Retinal pigment epithelial cell (primary cell): ENCODE data around the gene DNAJB5.

Experiments used
- DNase-seq: peaks from one replicate; pipeline ENCODE4 v3.0.0-alpha.2; 2010; ENCODE audit warnings: low read depth
- H3K4me3 ChIP-seq: 2 replicates; pipeline ENCODE4 v1.5.1; 2011; ENCODE audit warnings: mild to moderate bottlenecking, low read length, control low read depth, moderate library complexity
- TF ChIP-seq, protein P1 (sequence below): conservative IDR thresholded peaks from 2 replicates; pipeline ENCODE4 v1.5.1; 2011; ENCODE audit warnings: low read depth, low read length, control low read depth, inconsistent platforms

The DNAJB5 gene

DNA sequence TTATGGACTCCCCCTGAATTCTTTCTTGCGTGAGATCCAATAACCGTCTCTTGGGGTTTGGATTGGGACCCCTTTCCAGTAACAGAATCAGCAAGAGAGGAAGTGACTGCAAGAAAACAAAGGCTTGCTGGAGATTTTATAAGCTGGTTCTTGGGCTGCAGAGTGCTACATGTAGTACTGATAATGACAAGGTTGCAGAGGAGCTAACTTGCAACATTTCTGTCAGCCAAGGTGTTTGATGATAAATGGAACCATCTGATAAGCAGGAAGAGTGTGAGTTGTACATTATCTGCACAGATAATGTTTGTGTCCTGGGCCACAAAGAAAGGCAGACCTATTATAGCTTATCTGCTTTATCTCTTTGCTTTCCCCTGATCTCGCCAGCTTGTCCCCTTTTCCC is 37.1 kb downstream of the DNAJB5 start:
- H3K4me3 ChIP-seq: no peak overlapping the region
- TF ChIP-seq, protein P1, sequence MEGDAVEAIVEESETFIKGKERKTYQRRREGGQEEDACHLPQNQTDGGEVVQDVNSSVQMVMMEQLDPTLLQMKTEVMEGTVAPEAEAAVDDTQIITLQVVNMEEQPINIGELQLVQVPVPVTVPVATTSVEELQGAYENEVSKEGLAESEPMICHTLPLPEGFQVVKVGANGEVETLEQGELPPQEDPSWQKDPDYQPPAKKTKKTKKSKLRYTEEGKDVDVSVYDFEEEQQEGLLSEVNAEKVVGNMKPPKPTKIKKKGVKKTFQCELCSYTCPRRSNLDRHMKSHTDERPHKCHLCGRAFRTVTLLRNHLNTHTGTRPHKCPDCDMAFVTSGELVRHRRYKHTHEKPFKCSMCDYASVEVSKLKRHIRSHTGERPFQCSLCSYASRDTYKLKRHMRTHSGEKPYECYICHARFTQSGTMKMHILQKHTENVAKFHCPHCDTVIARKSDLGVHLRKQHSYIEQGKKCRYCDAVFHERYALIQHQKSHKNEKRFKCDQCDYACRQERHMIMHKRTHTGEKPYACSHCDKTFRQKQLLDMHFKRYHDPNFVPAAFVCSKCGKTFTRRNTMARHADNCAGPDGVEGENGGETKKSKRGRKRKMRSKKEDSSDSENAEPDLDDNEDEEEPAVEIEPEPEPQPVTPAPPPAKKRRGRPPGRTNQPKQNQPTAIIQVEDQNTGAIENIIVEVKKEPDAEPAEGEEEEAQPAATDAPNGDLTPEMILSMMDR: no peak
- DNase-seq: no peak

DNA sequence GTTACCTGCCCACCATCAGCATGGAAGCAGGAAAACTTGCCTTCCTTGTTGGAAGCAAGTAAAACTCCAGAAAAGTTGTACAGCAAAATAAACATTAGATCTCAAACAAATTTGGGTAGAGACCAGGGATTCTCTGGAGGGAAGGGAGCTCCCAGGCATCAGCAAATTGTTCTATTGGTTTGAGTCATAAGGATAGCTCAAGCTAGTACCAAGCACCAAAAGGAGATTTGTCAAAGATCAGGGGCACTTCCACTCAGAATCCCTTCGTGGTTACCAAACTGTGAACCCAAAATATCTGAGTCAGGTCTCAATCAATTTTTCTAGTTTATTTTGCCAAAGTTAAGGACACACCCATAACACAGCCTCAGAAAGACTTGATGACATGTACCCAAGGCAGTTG is 37.8 kb downstream of the DNAJB5 start:
- no peak overlapping the region for H3K4me3 ChIP-seq
- TF ChIP-seq, protein P1: no peak
- no peak for DNase-seq

DNA sequence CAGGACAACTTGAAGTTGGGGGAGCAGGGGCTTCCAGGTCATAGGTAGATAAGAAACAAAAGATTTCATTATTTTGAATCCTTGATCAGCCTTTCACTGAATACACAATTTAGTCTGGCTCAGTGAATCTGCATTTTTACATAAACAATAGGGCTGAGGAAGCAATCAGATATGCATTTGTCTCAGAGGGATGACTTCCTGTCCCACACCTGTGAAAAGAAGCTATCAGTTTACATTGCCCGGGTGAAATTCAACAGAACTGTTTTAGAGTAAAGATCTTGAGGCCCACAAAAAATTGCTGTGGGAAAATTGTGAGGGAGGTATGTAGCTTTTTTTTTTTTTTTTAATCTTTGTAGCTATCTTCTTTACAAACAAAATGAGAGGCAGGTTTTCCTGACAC is 38.3 kb downstream of the DNAJB5 start:
- H3K4me3 ChIP-seq: no peak overlapping the region
- no peak for DNase-seq
- TF ChIP-seq, protein P1: no peak

DNA sequence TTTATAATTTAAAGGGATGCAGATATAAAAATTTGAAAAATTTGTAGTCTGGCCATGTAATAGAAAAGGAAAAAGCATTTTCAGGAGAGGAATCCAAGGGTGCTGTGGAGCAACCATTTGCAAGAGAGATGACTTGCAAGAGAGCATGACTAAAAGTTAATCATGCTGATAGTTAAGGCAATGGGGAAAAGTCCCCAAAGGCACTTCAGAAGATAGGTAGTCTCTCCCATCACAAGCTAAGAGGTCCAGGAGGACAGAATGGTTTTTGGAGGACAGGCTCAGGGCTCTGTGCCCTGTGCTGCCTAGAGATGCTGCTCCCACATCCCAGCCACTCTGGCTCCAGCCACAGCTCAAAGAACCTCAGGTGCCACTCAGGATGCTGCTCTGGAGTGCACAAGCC is 38.8 kb downstream of the DNAJB5 start:
- TF ChIP-seq, protein P1: no peak
- no peak for DNase-seq

DNA sequence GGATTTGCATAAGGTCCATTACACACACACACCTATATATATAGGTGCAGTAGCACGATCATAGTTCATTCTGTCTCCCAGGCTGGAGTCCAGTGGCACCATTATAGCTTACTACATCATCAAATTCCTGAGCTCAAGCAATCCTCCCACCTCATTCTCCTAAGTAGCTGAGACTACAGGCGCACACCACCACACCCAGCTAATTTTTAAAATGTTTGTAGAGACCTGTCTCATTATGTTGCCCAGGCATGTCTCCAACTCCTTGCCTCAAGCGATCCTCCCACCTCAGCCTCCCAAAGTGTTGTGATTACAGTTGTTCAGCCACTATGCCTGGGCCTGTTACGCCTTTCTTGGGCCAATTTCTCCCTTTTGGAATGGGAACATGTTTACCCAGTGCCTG is 39.7 kb downstream of the DNAJB5 start:
- DNase-seq: no peak
- no peak overlapping the region for H3K4me3 ChIP-seq
- TF ChIP-seq, protein P1: no peak

More for the DNA sequence above, 38.8 kb downstream of the DNAJB5 start:
- no peak overlapping the region for H3K4me3 ChIP-seq

DNA sequence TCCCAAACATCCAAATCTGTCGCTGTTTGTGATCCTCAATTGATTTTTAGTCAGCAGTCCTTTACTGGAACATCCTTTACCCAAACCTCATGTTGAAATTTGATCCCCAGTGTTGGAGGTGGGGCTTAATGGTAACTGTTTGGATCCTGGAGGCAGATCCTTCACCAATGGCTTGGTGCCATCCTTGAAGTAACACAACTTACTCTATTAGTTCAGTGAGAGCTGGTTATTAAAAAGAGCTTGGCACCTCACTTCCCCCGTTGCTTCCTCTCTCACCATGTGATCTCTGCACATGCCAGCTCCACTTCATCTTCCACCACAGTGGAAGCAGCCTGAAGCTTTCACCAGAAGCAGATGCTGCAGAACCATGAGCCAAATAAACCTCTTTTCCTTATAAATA is 40.3 kb downstream of the DNAJB5 start:
- DNase-seq: no peak
- H3K4me3 ChIP-seq: no peak overlapping the region
- TF ChIP-seq, protein P1: no peak

DNA sequence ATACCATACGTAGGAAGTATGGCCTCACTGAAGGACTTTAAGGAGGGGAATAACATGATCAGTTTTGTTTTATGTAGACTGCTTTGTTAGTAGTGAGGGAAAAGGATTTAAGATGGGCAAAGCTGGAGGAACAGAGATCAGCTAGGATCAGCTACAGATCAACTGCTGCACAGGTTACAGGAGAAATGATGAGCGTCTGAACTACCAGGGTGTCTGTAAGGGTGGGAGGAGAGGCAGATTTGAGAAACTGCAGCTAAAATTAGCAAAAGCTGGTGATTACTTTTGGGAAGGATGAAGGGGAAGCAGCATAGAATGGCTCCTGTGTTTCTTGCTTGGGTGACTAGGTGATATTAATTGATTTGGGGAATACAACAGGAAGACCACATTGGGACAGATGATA is 43.6 kb downstream of the DNAJB5 start:
- no peak overlapping the region for H3K4me3 ChIP-seq
- TF ChIP-seq, protein P1: no peak
- no peak for DNase-seq
